MM.1S (cell line): ENCODE measurements around the gene SPEF1.

ENCODE experiments used
- EZH2 ChIP-seq: fragments of 300-600 bp; sonication (generic); optimal IDR thresholded peaks from 2 replicates; pipeline ENCODE3; 2017; ENCODE audit warnings: low read depth, mild to moderate bottlenecking, antibody characterized with exemption, low read length, mixed read lengths
- TF ChIP-seq, protein P1 (sequence below): fragments of 300-600 bp; sonication (generic); IDR thresholded peaks from 2 replicates; pipeline ENCODE4 v1.5.1; 2016; ENCODE audit warnings: antibody characterized with exemption, low read length, mixed read lengths

DNA sequence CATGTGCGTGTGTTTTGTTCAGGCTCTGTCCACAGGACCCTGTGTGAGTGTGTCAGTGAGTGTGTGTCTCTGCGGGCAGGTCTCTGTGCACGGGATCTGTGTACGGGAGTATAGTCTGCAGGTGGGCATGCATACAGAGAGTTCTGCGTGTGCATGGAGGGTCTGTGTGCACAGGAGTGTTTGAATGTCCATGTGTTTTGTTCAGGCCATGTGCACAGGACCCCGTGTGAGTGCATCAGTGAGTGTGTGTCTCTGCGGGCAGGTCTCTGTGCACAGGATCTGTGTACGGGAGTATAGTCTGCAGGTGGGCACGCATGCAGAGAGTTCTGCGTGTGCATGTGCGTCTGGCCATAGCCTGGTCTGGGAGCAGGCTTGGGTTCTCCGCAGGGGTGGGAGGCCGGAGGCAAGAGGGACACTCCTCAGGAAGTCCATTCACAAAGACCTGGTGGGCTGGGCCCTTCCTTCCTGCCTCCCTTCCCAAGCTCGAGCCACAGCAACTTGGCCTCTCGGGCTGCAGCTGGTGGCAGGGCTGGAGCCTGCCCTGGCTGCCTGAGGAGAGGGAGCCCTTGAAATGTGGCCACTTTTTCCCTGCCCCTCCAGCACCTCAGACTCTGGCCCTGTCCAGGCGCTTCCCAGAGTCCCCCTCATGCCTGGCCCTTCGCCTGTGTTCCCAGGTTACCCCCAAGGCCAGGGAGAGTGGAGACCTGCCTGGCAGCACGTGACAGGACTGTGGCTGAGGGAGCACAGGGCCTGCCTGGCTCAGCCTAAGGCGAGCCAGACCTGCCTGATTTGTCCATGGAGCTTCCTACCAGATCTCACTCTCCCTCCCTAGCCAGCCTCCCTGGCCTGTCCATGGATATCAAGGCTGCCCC is 42.0 kb downstream of the SPEF1 start:
- no peak for TF ChIP-seq EZH2
- TF ChIP-seq, protein P1, sequence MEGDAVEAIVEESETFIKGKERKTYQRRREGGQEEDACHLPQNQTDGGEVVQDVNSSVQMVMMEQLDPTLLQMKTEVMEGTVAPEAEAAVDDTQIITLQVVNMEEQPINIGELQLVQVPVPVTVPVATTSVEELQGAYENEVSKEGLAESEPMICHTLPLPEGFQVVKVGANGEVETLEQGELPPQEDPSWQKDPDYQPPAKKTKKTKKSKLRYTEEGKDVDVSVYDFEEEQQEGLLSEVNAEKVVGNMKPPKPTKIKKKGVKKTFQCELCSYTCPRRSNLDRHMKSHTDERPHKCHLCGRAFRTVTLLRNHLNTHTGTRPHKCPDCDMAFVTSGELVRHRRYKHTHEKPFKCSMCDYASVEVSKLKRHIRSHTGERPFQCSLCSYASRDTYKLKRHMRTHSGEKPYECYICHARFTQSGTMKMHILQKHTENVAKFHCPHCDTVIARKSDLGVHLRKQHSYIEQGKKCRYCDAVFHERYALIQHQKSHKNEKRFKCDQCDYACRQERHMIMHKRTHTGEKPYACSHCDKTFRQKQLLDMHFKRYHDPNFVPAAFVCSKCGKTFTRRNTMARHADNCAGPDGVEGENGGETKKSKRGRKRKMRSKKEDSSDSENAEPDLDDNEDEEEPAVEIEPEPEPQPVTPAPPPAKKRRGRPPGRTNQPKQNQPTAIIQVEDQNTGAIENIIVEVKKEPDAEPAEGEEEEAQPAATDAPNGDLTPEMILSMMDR, result no peak
